ENCODE data around the gene CD69. TPM values are rescaled to one million over a fixed set of nuclear protein-coding genes. Genes with fewer than 3 reads are reported as not detected.

CD69 gene
- total RNA-seq, 4 donors from 2014 or later, result 0.41 to 0.72 (median 0.51) TPM; not detected in 1

DNA sequence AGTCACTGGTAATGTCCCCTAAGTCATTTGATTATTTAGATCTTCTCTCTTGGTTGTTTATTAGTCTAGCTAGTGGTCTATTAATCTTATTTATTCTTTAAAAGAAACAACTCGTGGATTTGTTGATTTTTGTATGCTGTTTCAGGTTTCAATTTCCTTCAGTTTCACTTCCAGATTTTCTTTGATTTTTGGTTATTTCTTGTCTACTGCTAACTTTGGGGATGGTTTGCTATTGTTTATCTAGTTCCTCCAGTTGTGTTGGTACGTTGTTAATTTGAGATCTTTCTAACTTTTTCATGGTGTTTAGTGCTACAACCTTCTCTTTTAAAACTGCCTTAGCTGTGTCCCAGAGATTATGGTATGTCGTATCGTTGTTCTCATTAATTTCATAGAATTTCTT is 18.5 kb upstream of the CD69 start:
- in situ Hi-C loops (cut with MboI; ENCODE audit: low sequenced_read_pairs in 4 of 4), result no loop called here

DNA sequence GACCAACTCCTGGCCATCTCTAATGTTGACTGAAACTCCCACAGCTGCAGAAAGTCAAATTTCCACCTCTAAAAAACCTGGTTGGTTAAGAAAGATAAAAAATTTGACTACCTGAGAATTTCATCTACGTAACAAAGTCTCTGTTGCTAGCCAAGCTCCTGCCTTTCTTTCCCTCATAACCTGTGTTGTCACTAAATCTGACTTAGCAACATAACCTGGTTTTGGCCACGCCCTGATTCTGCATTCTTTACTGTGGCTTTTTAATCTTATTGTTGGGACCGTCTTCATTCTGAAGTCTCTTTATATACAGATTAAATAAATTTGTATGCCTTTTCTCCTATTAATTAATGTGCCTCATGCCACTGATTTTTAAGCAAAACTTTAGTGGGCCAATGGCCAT is 16.1 kb upstream of the CD69 start:
- no peaks in the 10 kb centered on the region for H3K27me3 ChIP-seq
- intact Hi-C loops (cut with DNase I; ENCODE audit: low total_unique reads), result no loop called here
- no peaks in the 10 kb centered on the region for H3K4me1 ChIP-seq
- H3K9me3 ChIP-seq, result no peaks in the 10 kb centered on the region
- ATAC-seq, result no peak
- H3K27ac ChIP-seq, result no peak overlapping the region
- in situ Hi-C loops (cut with MboI; ENCODE audit: low sequenced_read_pairs in 4 of 4), result no loop called here
- no peaks in the 10 kb centered on the region for H3K36me3 ChIP-seq
- TF ChIP-seq CTCF (IDR thresholded peaks at IDR 0.05 in 4 of 5, conservative IDR thresholded peaks at IDR 0.05 in 1 of 5), result no peak
- no peak for TF ChIP-seq POLR2A (IDR thresholded peaks at IDR 0.05)
- no peak for DNase-seq
- H3K4me3 ChIP-seq, result no peak overlapping the region

More for the DNA sequence above, 18.5 kb upstream of the CD69 start:
- no peaks in the 10 kb centered on the region for H3K36me3 ChIP-seq
- no peaks in the 10 kb centered on the region for H3K9me3 ChIP-seq
- intact Hi-C loops (cut with DNase I; ENCODE audit: low total_unique reads), result no loop called here
- H3K27me3 ChIP-seq, result no peaks in the 10 kb centered on the region
- H3K4me1 ChIP-seq, result no peaks in the 10 kb centered on the region
- DNase-seq, result no peak
- TF ChIP-seq CTCF (IDR thresholded peaks at IDR 0.05 in 4 of 5, conservative IDR thresholded peaks at IDR 0.05 in 1 of 5) (no peak), POLR2A (IDR thresholded peaks at IDR 0.05) (no peak)
- ATAC-seq, result no peak
- no peak overlapping the region for H3K4me3 ChIP-seq
- no peak overlapping the region for H3K27ac ChIP-seq

GRCh38 chr12:9773216-9773877 is 12.6 kb upstream of the CD69 start:
- no peak for ATAC-seq
- H3K4me3 ChIP-seq, result no peak overlapping the region
- no peak for TF ChIP-seq POLR2A (IDR thresholded peaks at IDR 0.05)
- TF ChIP-seq CTCF (IDR thresholded peaks at IDR 0.05 in 4 of 5, conservative IDR thresholded peaks at IDR 0.05 in 1 of 5), result no peak
- intact Hi-C loops (cut with DNase I; ENCODE audit: low total_unique reads), result no loop called here
- no peak overlapping the region for H3K27ac ChIP-seq
- H3K36me3 ChIP-seq, result no peaks in the 10 kb centered on the region
- H3K27me3 ChIP-seq, result no peaks in the 10 kb centered on the region
- H3K9me3 ChIP-seq, result no peaks in the 10 kb centered on the region
- H3K4me1 ChIP-seq, result no peaks in the 10 kb centered on the region
- in situ Hi-C loops (cut with MboI; ENCODE audit: low sequenced_read_pairs in 4 of 4), result no loop called here
- no peak for DNase-seq

- in situ Hi-C loops (cut with MboI; ENCODE audit: low sequenced_read_pairs in 4 of 4), result no loop called here
- no peaks in the 10 kb centered on the region for H3K27me3 ChIP-seq
- intact Hi-C loops (cut with DNase I; ENCODE audit: low total_unique reads), result no loop called here
- H3K27ac ChIP-seq, result no peak overlapping the region
- no peaks in the 10 kb centered on the region for H3K36me3 ChIP-seq
- H3K9me3 ChIP-seq, result no peaks in the 10 kb centered on the region
- TF ChIP-seq CTCF (IDR thresholded peaks at IDR 0.05 in 4 of 5, conservative IDR thresholded peaks at IDR 0.05 in 1 of 5), result no peak
- TF ChIP-seq POLR2A (IDR thresholded peaks at IDR 0.05), result no peak
- H3K4me3 ChIP-seq, result no peak overlapping the region
- H3K4me1 ChIP-seq, result no peaks in the 10 kb centered on the region
- DNase-seq, result no peak
- ATAC-seq, result no peak
Observed at GRCh38 chr12:9763025-9763424, 2.3 kb upstream of the CD69 start.

DNA sequence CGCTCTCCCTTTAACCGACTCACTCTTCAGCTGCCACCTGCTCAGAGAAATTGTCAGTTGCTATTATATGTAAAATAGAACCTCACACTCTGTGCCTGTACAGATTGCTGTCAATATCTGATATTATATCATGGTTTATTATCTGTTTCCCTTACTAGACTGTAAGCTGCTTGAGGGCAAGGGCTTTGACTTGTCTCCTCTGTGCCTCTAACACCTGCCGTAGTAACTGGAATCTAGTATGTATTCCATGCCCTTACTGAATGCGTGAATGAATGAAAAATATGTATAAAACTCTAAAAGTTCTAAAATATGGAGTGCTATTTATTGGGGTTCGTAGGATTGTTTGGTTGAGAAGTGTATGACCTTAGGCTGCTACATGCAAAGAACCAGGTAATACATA is 1.7 kb upstream of the CD69 start:
- no peak overlapping the region for H3K4me3 ChIP-seq
- no peaks in the 10 kb centered on the region for H3K27me3 ChIP-seq
- DNase-seq, result no peak
- H3K9me3 ChIP-seq, result no peaks in the 10 kb centered on the region
- no peaks in the 10 kb centered on the region for H3K4me1 ChIP-seq
- ATAC-seq, result no peak
- intact Hi-C loops (cut with DNase I; ENCODE audit: low total_unique reads), result no loop called here
- in situ Hi-C loops (cut with MboI; ENCODE audit: low sequenced_read_pairs in 4 of 4), result no loop called here
- TF ChIP-seq CTCF (IDR thresholded peaks at IDR 0.05 in 4 of 5, conservative IDR thresholded peaks at IDR 0.05 in 1 of 5) (no peak), POLR2A (IDR thresholded peaks at IDR 0.05) (no peak)
- H3K27ac ChIP-seq, result no peak overlapping the region
- no peaks in the 10 kb centered on the region for H3K36me3 ChIP-seq

All from gastrocnemius medialis (tissue), 4 donors.